VCaP (cell line): Measurements from ENCODE around the gene TFEB.

ENCODE experiments used
- H3K27ac ChIP-seq: fragments of 450-650 bp; 2 replicates; pipeline ENCODE4 v1.5.1; 2017
- CTCF ChIP-seq: fragments of 450-650 bp; conservative IDR thresholded peaks from 2 replicates; pipeline ENCODE4 v1.5.1; 2017; ENCODE audit warnings: mild to moderate bottlenecking, moderate library complexity

The TFEB gene

DNA sequence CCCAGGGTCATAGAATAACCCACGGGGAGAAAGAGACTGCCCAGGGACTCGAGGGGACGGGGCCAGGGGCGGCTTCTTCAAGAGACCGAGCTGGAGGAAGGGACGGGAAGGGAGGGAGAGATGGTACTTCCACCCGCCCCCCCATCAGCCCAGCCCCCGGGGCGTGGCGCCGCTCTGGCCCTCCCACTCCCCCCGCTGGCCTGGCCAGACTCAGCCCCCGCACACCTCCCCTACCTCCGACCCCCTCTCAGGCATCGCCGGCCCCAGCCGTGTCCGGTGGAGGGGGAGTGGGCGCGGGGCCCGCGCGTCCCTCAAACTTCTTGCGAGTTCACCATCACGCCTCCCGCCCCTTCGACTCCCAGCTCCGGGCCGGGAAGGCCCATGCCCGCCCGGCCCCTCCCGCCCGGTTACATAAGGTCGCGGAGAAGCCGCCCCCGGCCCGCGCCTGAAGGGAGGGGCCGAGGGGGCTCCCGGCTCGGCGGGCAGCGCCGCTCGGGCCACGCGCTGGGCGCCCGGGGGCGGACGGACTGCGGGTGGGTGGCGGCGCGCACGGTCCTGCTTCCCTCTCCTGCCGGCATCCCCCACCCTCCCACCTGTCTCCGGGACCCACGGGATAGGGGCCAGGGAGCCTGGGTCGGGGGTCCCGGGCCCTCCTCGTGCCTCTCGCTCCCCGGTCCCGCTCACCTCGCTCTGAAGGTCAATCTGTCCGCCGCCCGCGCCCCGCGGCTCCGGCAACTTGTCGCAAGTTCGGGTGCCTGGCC, 562 bp downstream of the TFEB start:
- peak overlapping the region; percentile 95 for H3K27ac ChIP-seq
- no peak for TF ChIP-seq CTCF

DNA sequence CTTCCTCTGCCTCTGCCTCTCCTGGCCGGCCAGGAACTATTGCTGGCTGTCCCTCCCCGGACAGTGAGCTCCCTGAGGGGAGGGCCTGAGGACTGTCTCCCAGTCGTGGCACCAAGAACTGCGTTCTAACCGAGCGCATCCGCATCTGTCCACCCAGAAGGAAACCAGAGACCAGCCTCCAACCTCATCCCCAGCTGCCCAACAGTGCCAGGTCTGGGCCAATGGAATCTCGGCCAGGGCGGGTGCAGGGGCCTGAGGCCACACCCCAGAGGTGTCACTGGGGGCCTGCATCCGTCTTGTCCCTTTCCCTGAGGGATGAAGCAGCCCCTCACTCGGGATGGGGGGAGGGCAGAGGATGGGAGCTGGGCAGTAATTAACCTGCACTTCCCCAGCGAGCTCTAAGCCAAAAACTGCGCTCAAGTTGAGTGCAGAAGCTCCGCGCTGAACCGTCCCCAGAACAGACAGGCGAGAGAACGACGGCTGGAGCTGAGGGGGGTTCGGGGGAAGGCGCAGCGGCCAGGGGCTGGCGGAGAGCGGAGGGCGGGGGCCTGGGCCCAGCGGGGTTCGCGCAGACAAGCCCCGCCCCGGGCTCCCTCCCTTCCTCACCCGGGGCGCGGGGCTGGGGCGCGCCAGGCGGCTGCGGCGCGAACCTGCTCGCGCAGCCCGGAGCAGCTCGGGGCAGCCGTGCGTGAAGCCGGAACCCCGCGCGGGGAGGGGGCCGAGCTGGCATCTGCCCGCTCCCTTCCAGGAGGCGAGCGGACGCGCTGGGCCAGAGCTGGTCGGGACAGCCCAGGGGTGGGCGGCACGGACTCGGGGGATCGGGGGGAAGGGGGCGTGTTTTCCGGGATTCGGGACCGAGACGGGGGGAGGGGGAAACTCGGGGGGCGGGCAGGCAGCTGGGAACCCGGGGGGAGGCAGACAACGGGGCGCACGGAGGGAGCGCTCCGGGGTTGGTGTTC, 1.4 kb downstream of the TFEB start:
- peak overlapping the region; percentile 95 for H3K27ac ChIP-seq
- TF ChIP-seq CTCF = no peak

- no peak for TF ChIP-seq CTCF
- peak overlapping the region; percentile 95 for H3K27ac ChIP-seq
Observed at GRCh38 chr6:41733360-41733706, 2.1 kb downstream of the TFEB start.

- H3K27ac ChIP-seq = peak overlapping the region; percentile 95
Observed at GRCh38 chr6:41732591-41733359, 2.6 kb downstream of the TFEB start.

DNA sequence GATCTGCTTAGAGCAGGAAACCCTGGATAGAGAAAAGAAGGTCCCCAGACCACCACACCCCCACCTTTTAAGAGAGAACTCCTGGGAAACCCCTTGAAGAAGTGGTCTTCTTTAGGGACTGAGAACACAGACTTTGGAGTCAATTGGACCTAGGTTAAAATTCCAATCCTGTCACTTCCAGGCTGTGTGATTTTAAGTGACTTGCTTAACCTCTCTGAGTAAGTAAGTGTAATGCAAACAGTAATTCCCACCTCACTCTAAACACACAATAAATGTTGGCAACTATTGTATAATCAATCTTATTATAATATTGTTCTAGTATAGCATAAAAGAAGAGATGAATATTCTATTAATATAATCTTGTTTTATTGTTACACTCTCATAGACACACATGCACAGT, 3.3 kb downstream of the TFEB start:
- no peak for TF ChIP-seq CTCF
- H3K27ac ChIP-seq = peak overlapping the region; percentile 95

More at GRCh38 chr6:41732591-41733359, 2.6 kb downstream of the TFEB start:
- no peak for TF ChIP-seq CTCF

GRCh38 chr6:41731561-41732086, 3.8 kb downstream of the TFEB start:
- H3K27ac ChIP-seq = peak overlapping the region; percentile 95
- no peak for TF ChIP-seq CTCF
